Mesenchymal stem cell (in vitro differentiated cells and primary cell): ENCODE measurements around the gene FLOT2.

Experiments
- DNase-seq: peaks from one replicate; pipeline ENCODE4 v3.0.0-alpha.2; 2013
- H2AFZ ChIP-seq: one replicate; pipeline ENCODE4 v1.6.1; 2013; ENCODE audit warnings: low read depth, mild to moderate bottlenecking, control low read depth, inconsistent platforms, low read length, moderate library complexity
- H2AK5ac ChIP-seq: 2 replicates; pipeline ENCODE4 v1.6.1; 2013; ENCODE audit warnings: low read length, moderate library complexity, mild to moderate bottlenecking, inconsistent platforms; ENCODE audit not compliant: severe bottlenecking
- H2BK120ac ChIP-seq: one replicate; pipeline ENCODE4 v1.6.1; 2013; ENCODE audit warnings: low read depth, mild to moderate bottlenecking, inconsistent platforms, low read length, moderate library complexity
- H2BK12ac ChIP-seq, 2 experiments: one replicate each; pipeline ENCODE4 v1.6.1; 2013; ENCODE audit warnings: inconsistent platforms in 2 of 2, low read length in 2 of 2, mild to moderate bottlenecking in 2 of 2, moderate library complexity in 2 of 2, control low read depth in 1 of 2
- H2BK15ac ChIP-seq: one replicate; pipeline ENCODE4 v1.6.1; 2013; ENCODE audit warnings: mild to moderate bottlenecking, low read depth, inconsistent platforms; ENCODE audit not compliant: poor library complexity, severe bottlenecking
- H2BK5ac ChIP-seq: 2 replicates; pipeline ENCODE4 v1.6.1; 2013; ENCODE audit warnings: low read depth, mild to moderate bottlenecking, low read length, control low read depth, inconsistent platforms; ENCODE audit not compliant: poor library complexity, severe bottlenecking
- H3K14ac ChIP-seq, 2 experiments: one replicate each; pipeline ENCODE4 v1.6.1; 2013; ENCODE audit warnings: inconsistent platforms in 2 of 2, low read length in 2 of 2, control low read depth in 1 of 2, mild to moderate bottlenecking in 1 of 2, moderate library complexity in 1 of 2
- H3K18ac ChIP-seq, 2 experiments: one replicate each; pipeline ENCODE4 v1.6.1; 2013; ENCODE audit warnings: inconsistent platforms in 2 of 2, low read length in 2 of 2, control low read depth in 1 of 2, low read depth in 1 of 2, mild to moderate bottlenecking in 1 of 2
- H3K23ac ChIP-seq, 2 experiments: one replicate each; pipeline ENCODE4 v1.6.1; 2013; ENCODE audit warnings: inconsistent platforms in 2 of 2, low read length in 2 of 2, mild to moderate bottlenecking in 2 of 2, moderate library complexity in 2 of 2, control low read depth in 1 of 2
- H3K27ac ChIP-seq: 2 replicates; pipeline ENCODE4 v1.5.1; 2013; ENCODE audit warnings: mild to moderate bottlenecking, moderate library complexity, low read length, control low read depth, inconsistent platforms; ENCODE audit not compliant: poor library complexity, severe bottlenecking
- H3K27me3 ChIP-seq, 2 experiments: 2 replicates each; pipeline versions ENCODE4 v1.6.1 to v1.7.0; 2013; ENCODE audit warnings: low read length in 2 of 2, mild to moderate bottlenecking in 2 of 2, moderate library complexity in 2 of 2, control low read depth in 1 of 2, inconsistent platforms in 1 of 2; ENCODE audit not compliant: control insufficient read depth in 1 of 2, insufficient read depth in 1 of 2
- H3K36me3 ChIP-seq, 2 experiments: 2 replicates each; pipeline versions ENCODE4 v1.6.1 to v1.7.0; 2013; ENCODE audit warnings: low read length in 2 of 2, control low read depth in 1 of 2, inconsistent platforms in 1 of 2, low read depth in 1 of 2, mild to moderate bottlenecking in 1 of 2; ENCODE audit not compliant: insufficient read depth in 2 of 2, control insufficient read depth in 1 of 2
- H3K4ac ChIP-seq, 2 experiments: one replicate each; pipeline ENCODE4 v1.6.1; 2013; ENCODE audit warnings: inconsistent platforms in 2 of 2, low read length in 2 of 2, mild to moderate bottlenecking in 2 of 2, moderate library complexity in 2 of 2, control low read depth in 1 of 2, low read depth in 1 of 2
- H3K4me1 ChIP-seq: 2 replicates; pipeline ENCODE4 v1.6.1; 2013; ENCODE audit warnings: low read depth, low read length, control low read depth; ENCODE audit not compliant: control insufficient read depth, insufficient read depth
- H3K4me2 ChIP-seq: 2 replicates; pipeline ENCODE4 v1.6.1; 2013; ENCODE audit warnings: low read length, mild to moderate bottlenecking, inconsistent platforms; ENCODE audit not compliant: poor library complexity, severe bottlenecking
- H3K4me3 ChIP-seq, 2 experiments: 2 replicates each; pipeline versions ENCODE4 v1.5.1 to v1.7.0; 2013; ENCODE audit warnings: low read length in 2 of 2, mild to moderate bottlenecking in 2 of 2, control low read depth in 1 of 2, low read depth in 1 of 2; ENCODE audit not compliant: insufficient read depth in 1 of 2
- H3K79me1 ChIP-seq: replicated peaks from 2 replicates; pipeline ENCODE4 v1.6.1; 2013; ENCODE audit warnings: mild to moderate bottlenecking, control low read depth, low read length, inconsistent platforms; ENCODE audit not compliant: poor library complexity, severe bottlenecking
- H3K9ac ChIP-seq: 2 replicates; pipeline ENCODE4 v1.7.0; 2013; ENCODE audit warnings: mild to moderate bottlenecking, low read length, moderate library complexity
- H3K9me3 ChIP-seq: 2 replicates; pipeline ENCODE4 v1.7.0; 2013; ENCODE audit warnings: mild to moderate bottlenecking, low read length; ENCODE audit not compliant: control insufficient read depth
- H4K8ac ChIP-seq: one replicate; pipeline ENCODE4 v1.6.1; 2013; ENCODE audit warnings: inconsistent platforms, mild to moderate bottlenecking, low read length, moderate library complexity
- H4K91ac ChIP-seq: one replicate; pipeline ENCODE4 v1.6.1; 2013; ENCODE audit warnings: mild to moderate bottlenecking, low read length, inconsistent platforms
- WGBS: methylation state at CpG from one replicate; pipeline ENCODE4 v1.1.7; 2013; ENCODE audit warnings: mixed read lengths; 5-methylcytosine and 5-hydroxymethylcytosine counted together

The FLOT2 gene

DNA sequence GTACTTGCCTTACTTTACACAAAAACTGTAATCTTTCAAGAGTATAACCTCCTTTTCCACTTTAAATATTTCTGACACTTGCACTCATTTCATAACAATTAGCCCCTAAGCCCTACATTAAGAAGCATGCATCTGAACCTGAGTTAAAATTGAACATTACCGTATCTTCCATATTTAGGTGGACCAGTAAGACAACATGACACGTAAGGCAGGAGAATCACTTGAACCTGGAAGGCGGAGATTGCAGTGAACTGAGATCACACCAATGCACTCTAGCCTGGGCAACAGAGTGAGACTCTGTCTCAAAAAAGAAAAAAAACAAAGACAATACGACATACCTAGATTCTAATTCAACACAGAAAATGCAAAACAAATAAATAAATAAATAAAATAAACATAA, 46.8 kb upstream of the FLOT2 start:
- no peaks in the 10 kb centered on the region for H3K27me3 ChIP-seq
- 94% methylated on average over 3 of the region's 4 CpGs for WGBS
- no peak overlapping the region for H3K4me3 ChIP-seq
- H3K14ac ChIP-seq: no peak overlapping the region
- no peaks in the 10 kb centered on the region for H3K79me1 ChIP-seq
- no peak overlapping the region for H2BK15ac ChIP-seq
- no peak overlapping the region for H3K4ac ChIP-seq
- peaks cover 7 to 23% of the 10 kb centered on the region in 2 experiments for H3K36me3 ChIP-seq
- H4K91ac ChIP-seq: no peak overlapping the region
- no peak overlapping the region for H2AK5ac ChIP-seq
- H2AFZ ChIP-seq: no peak overlapping the region
- no peak overlapping the region for H4K8ac ChIP-seq
- H3K27ac ChIP-seq: no peak overlapping the region
- H3K18ac ChIP-seq: no peak overlapping the region
- no peak for DNase-seq
- H3K4me2 ChIP-seq: no peak overlapping the region
- no peaks in the 10 kb centered on the region for H3K9me3 ChIP-seq
- H3K4me1 ChIP-seq: peaks cover 11% of the 10 kb centered on the region
- H3K23ac ChIP-seq: no peak overlapping the region
- H2BK5ac ChIP-seq: no peak overlapping the region
- H3K9ac ChIP-seq: peak overlapping the region; percentile 96
- no peak overlapping the region for H2BK120ac ChIP-seq
- H2BK12ac ChIP-seq: no peak overlapping the region

DNA sequence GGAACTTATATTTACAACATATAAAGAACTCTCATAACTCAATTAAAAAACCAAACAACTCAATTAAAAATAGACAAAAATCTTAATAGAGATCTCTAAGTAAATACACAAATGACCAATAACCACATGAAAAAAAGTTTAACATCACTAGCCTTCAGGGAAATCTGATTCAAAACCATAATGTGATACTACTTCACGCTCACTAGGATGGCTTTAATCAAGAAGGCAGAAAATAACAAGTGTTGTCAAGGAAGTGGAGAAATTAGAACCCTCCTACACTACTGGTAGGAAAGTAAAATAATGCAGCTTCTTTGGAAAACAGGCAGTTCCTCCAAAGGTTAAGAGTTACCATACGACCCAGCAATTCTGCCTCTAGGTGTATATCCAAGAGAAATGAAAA, 45.4 kb upstream of the FLOT2 start:
- no peak overlapping the region for H2BK120ac ChIP-seq
- no peak overlapping the region for H3K23ac ChIP-seq
- H3K79me1 ChIP-seq: no peaks in the 10 kb centered on the region
- H3K4me3 ChIP-seq: no peak overlapping the region
- 95% methylated on average over 2 of the region's 2 CpGs for WGBS
- H3K27ac ChIP-seq: no peak overlapping the region
- H4K8ac ChIP-seq: no peak overlapping the region
- H3K14ac ChIP-seq: no peak overlapping the region
- no peak overlapping the region for H2BK5ac ChIP-seq
- no peak overlapping the region for H2BK15ac ChIP-seq
- peaks cover 7 to 29% of the 10 kb centered on the region in 2 experiments for H3K36me3 ChIP-seq
- no peaks in the 10 kb centered on the region for H3K9me3 ChIP-seq
- no peak overlapping the region for H4K91ac ChIP-seq
- H3K18ac ChIP-seq: no peak overlapping the region
- H3K4ac ChIP-seq: no peak overlapping the region
- no peak overlapping the region for H2BK12ac ChIP-seq
- H2AFZ ChIP-seq: no peak overlapping the region
- H3K4me1 ChIP-seq: peaks cover 11% of the 10 kb centered on the region
- no peak overlapping the region for H3K9ac ChIP-seq
- H2AK5ac ChIP-seq: no peak overlapping the region
- H3K27me3 ChIP-seq: no peaks in the 10 kb centered on the region
- no peak overlapping the region for H3K4me2 ChIP-seq
- no peak for DNase-seq

GRCh38 chr17:28941251-28941650, 43.7 kb upstream of the FLOT2 start:
- WGBS: no CpG with 5 or more reads among the region's 1 CpG
- H2AK5ac ChIP-seq: no peak overlapping the region

DNA sequence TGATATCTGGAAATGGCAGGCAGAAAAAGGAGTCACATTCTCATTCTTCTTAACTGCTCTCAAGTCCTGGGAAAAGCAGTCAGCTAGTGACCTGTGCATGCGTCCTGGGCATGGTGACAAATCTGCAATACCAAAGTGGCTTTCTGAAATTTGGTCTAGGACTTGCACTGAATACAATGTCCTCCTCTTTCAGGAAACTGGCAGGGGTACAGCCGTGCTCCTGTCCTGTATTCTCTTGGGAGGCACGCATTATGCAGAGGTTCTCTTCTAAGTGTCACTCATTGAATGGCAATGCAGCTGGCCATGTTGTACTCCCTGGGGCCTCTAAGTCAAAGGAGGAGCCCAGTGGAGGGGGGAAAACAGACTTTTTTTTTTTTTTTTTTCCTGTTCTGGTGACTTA, 43.1 kb upstream of the FLOT2 start:
- H3K4me1 ChIP-seq: peaks cover 4% of the 10 kb centered on the region
- no peak overlapping the region for H3K27ac ChIP-seq
- H3K23ac ChIP-seq: no peak overlapping the region
- H3K9ac ChIP-seq: no peak overlapping the region
- H4K8ac ChIP-seq: no peak overlapping the region
- H3K9me3 ChIP-seq: no peaks in the 10 kb centered on the region
- H3K18ac ChIP-seq: no peak overlapping the region
- no peak overlapping the region for H3K4me3 ChIP-seq
- no peak overlapping the region for H2BK15ac ChIP-seq
- WGBS: 90% methylated on average over 3 of the region's 3 CpGs
- H3K4ac ChIP-seq: no peak overlapping the region
- H3K27me3 ChIP-seq: no peaks in the 10 kb centered on the region
- no peak overlapping the region for H2BK5ac ChIP-seq
- H3K79me1 ChIP-seq: no peaks in the 10 kb centered on the region
- no peak for DNase-seq
- H3K36me3 ChIP-seq: peaks cover 7 to 32% of the 10 kb centered on the region in 2 experiments
- H3K4me2 ChIP-seq: no peak overlapping the region
- H3K14ac ChIP-seq: no peak overlapping the region
- no peak overlapping the region for H2AK5ac ChIP-seq
- H4K91ac ChIP-seq: peak overlapping the region; percentile 62
- no peak overlapping the region for H2AFZ ChIP-seq
- H2BK120ac ChIP-seq: no peak overlapping the region
- no peak overlapping the region for H2BK12ac ChIP-seq

More at GRCh38 chr17:28941251-28941650, 43.7 kb upstream of the FLOT2 start:
- DNase-seq: no peak
- H2BK15ac ChIP-seq: no peak overlapping the region
- H2BK12ac ChIP-seq: no peak overlapping the region
- no peak overlapping the region for H3K4me3 ChIP-seq
- no peak overlapping the region for H3K14ac ChIP-seq
- no peak overlapping the region for H3K4me2 ChIP-seq
- H2BK5ac ChIP-seq: no peak overlapping the region
- H4K91ac ChIP-seq: no peak overlapping the region
- H3K9ac ChIP-seq: no peak overlapping the region
- no peak overlapping the region for H3K4ac ChIP-seq
- H3K4me1 ChIP-seq: peaks cover 7% of the 10 kb centered on the region
- H3K18ac ChIP-seq: no peak overlapping the region
- no peak overlapping the region for H4K8ac ChIP-seq
- H3K27me3 ChIP-seq: no peaks in the 10 kb centered on the region
- H3K9me3 ChIP-seq: no peaks in the 10 kb centered on the region
- no peak overlapping the region for H2BK120ac ChIP-seq
- no peak overlapping the region for H2AFZ ChIP-seq
- no peak overlapping the region for H3K27ac ChIP-seq
- H3K36me3 ChIP-seq: peaks cover 7 to 29% of the 10 kb centered on the region in 2 experiments
- no peak overlapping the region for H3K23ac ChIP-seq
- H3K79me1 ChIP-seq: no peaks in the 10 kb centered on the region
